GM12801 (cell line): Measurements from ENCODE around the gene CFAP74.

ENCODE experiments used
- TF ChIP-seq, protein P1 (sequence below): IDR thresholded peaks from one replicate; pipeline ENCODE4 v1.5.1; 2011; ENCODE audit warnings: control low read depth; ENCODE audit not compliant: insufficient read length; ENCODE audit errors: extremely low read depth

CFAP74 gene

DNA sequence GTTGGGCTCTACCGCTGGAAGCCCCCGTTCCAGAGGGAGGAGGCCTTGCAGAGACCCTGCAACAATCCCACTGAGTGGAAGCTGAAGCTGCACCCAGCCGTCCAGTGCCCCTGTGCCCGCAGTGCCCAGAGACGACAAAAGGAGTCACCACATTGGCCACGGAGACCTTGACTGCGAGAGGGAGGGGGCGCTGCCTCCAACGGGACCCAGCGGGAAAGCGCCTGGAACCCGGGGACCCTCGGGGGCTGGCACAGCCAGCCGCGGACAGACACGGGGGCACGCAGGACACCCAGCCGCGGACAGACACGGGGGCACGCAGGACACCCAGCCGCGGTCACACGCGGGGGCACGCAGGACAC is 22.5 kb downstream of the CFAP74 start:
- TF ChIP-seq, protein P1, sequence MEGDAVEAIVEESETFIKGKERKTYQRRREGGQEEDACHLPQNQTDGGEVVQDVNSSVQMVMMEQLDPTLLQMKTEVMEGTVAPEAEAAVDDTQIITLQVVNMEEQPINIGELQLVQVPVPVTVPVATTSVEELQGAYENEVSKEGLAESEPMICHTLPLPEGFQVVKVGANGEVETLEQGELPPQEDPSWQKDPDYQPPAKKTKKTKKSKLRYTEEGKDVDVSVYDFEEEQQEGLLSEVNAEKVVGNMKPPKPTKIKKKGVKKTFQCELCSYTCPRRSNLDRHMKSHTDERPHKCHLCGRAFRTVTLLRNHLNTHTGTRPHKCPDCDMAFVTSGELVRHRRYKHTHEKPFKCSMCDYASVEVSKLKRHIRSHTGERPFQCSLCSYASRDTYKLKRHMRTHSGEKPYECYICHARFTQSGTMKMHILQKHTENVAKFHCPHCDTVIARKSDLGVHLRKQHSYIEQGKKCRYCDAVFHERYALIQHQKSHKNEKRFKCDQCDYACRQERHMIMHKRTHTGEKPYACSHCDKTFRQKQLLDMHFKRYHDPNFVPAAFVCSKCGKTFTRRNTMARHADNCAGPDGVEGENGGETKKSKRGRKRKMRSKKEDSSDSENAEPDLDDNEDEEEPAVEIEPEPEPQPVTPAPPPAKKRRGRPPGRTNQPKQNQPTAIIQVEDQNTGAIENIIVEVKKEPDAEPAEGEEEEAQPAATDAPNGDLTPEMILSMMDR, result no peak

DNA sequence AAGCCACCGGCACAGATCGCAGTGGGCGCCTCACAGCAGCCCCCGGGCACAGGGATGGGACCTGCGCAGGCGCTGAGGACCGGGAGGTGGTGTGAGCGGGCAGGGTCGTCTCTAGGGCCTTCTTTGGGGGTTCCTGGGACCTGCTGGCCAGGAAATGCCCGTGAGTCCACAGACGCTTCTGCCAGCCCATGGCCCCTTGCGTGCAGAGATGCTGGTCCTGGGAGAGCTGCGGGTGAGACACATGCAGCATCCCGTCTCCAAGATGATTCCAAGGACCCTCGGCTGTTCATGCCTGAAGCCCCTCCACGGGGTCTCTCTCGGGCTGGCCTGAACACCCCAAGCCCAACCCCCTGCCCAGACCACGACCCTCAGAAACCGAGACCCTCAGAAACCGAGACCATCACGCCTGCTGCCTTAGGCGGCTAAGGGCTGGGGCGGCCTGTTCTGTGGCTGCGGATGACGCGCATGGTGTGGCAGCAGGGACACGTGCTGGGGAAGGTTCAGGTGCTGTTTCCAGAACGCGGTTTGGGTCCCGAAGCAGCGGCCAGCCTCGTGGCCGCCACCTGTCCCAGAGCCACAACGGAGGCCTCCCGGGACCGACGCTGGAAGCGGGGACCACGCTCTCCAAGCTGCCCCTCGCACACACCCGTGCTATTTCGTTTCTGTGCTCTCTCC is 23.0 kb downstream of the CFAP74 start:
- TF ChIP-seq, protein P1, result no peak

DNA sequence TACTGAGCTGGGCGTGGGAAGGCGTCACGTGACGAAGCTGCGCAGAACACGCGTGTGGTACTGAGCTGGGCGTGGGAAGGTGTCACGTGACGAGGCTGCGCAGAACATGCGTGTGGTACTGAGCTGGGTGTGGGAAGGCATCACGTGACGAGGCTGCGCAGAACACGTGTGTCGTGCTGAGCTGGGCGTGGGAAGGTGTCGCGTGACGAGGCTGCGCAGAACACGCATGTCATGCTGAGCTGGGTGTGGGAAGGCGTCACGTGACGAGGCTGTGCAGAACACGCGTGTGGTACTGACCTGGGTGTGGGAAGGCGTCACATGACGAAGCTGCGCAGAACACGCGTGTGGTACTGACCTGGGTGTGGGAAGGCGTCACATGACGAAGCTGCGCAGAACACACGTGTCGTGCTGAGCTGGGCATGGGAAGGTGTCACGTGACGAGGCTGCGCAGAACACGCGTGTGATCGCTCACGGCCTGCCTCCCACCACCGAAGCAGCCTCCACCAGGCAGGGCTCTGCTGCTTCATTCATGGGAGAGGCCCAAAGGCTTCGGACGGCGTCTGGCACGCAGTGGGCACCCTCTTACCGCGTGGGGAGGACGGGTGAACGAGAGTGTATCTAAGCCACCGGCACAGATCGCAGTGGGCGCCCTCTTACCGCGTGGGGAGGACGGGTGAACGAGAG is 24.0 kb downstream of the CFAP74 start:
- TF ChIP-seq, protein P1, result no peak

DNA sequence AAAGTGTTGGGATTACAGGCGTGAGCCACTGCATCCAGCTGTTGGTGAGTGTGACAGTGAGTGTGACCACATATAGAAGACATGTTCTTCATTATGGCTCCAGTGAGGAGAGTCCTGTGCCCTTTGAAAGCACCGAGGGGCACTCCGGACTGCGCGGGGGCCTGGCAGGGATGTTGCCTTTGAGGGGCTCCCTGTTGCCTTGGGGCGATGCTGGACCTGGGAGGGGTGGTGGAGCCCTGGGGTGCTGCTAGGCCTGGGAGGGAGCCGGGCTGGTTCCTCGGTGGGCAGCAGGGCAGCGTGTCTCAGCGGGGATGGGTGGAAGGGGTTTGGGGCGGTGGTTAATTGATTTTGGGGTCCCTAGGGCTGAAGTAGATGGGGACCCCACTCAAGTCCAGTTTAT is 25.5 kb downstream of the CFAP74 start:
- TF ChIP-seq, protein P1, result no peak

DNA sequence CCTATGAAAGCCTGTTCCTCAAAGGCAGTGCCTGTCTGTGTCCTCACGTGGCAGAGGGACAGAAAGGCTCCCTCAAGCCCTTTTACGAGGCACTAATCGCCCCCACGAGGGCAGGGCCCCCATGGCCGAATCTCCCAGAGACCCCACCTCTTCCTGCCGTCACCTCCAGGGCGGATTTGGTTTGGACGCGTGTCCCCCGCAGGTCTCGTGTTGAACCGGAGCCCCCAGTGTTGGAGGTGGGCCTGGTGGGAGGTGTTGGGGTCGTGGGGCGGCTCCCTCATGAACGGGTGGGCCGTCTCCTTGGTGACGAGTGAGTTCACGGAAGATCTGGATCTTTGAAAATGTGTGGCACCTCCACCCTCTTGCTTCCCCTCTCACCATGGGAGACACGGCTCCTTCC is 27.6 kb downstream of the CFAP74 start:
- TF ChIP-seq, protein P1, result no peak

DNA sequence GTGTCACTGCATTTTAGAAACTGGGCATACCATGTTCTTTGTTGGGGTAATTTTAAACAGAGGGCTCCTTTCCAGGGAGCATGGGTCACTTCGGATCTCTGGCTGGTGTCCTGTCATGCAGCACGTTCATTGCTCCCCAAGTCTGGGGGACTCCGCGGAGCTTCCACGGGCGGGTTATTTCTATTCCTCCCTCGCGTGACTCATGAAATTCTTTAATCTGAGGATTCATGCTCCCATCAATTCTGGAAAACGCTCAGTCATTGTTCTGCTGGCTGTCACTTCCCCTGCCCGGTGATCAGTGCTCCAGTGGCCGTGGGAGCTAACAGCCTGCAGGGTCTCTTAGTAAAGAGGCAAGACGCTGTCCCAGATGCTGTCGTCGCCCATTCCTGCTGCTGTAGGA is 28.1 kb downstream of the CFAP74 start:
- TF ChIP-seq, protein P1, result no peak

DNA sequence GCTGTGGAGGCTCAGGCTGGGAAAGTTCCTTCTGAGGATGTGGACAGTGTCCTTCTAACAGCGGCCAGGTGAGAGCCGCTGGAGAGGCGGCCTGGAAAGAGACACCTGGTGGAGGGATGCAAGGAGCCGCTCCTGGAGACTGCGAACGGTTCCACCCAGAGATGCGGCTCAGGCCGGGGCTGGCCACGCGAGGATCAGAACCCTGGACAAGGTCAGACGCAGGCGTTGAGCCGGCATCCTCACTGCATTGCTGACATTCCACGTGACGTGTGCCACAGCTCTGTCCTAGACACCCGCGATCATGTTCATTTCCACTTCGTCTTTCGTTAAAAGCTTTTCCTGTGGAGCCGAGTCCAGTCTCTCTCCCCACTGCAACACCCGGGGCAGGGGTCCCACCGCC is 28.8 kb downstream of the CFAP74 start:
- TF ChIP-seq, protein P1, result no peak
